HEK293 (cell line): ENCODE data around the gene PRDM7.
A peak's percentile ranks its signal among the peaks of the same experiment; 100 is the strongest.

Experiments used
- FEZF1 ChIP-seq: fragments of 450-650 bp; formaldehyde crosslinking; IDR thresholded peaks from 2 replicates; pipeline ENCODE4 v1.5.1; 2016; ENCODE audit warnings: missing biosample characterization, missing genetic modification characterization
- IKZF3 ChIP-seq: fragments of 450-650 bp; IDR thresholded peaks from 2 replicates; pipeline ENCODE4 v1.5.0; 2018; ENCODE audit warnings: missing biosample characterization, mild to moderate bottlenecking, missing genetic modification characterization, moderate library complexity
- KLF16 ChIP-seq: fragments of 450-650 bp; formaldehyde crosslinking; IDR thresholded peaks from 2 replicates; pipeline ENCODE4 v1.5.1; 2017; ENCODE audit warnings: missing biosample characterization, missing genetic modification characterization
- KLF9 ChIP-seq: fragments of 450-650 bp; formaldehyde crosslinking; IDR thresholded peaks from 2 replicates; pipeline ENCODE4 v1.5.1; 2016; ENCODE audit warnings: missing biosample characterization, missing genetic modification characterization, low read depth
- ZBTB17 ChIP-seq: fragments of 450-650 bp; formaldehyde crosslinking; IDR thresholded peaks from 2 replicates; pipeline ENCODE4 v1.5.1; 2016; ENCODE audit warnings: missing biosample characterization, missing genetic modification characterization
- ZBTB20 ChIP-seq: fragments of 450-650 bp; formaldehyde crosslinking; IDR thresholded peaks from 2 replicates; pipeline ENCODE4 v1.5.1; 2016; ENCODE audit warnings: missing biosample characterization, missing genetic modification characterization
- ZBTB8A ChIP-seq: fragments of 450-650 bp; formaldehyde crosslinking; IDR thresholded peaks from 2 replicates; pipeline ENCODE4 v1.5.1; 2016; ENCODE audit warnings: missing biosample characterization, missing genetic modification characterization
- ZNF132 ChIP-seq: fragments of 450-650 bp; formaldehyde crosslinking; IDR thresholded peaks from 2 replicates; pipeline ENCODE4 v1.5.1; 2017; ENCODE audit warnings: missing biosample characterization, missing genetic modification characterization, borderline replicate concordance
- ZNF146 ChIP-seq: fragments of 450-650 bp; formaldehyde crosslinking; IDR thresholded peaks from 2 replicates; pipeline ENCODE4 v1.5.1; 2016; ENCODE audit warnings: missing biosample characterization, missing genetic modification characterization
- ZNF354C ChIP-seq: fragments of 450-650 bp; formaldehyde crosslinking; IDR thresholded peaks from 2 replicates; pipeline ENCODE4 v1.5.1; 2016; ENCODE audit warnings: missing biosample characterization, missing genetic modification characterization, low read depth, borderline replicate concordance
- ZNF37A ChIP-seq: fragments of 450-650 bp; IDR thresholded peaks from 2 replicates; pipeline ENCODE4 v1.5.1; 2018; ENCODE audit warnings: missing biosample characterization, missing genetic modification characterization
- ZNF48 ChIP-seq: fragments of 450-650 bp; formaldehyde crosslinking; IDR thresholded peaks from 2 replicates; pipeline ENCODE4 v1.5.1; 2016; ENCODE audit warnings: missing biosample characterization, missing genetic modification characterization
- ZNF585B ChIP-seq: fragments of 450-650 bp; formaldehyde crosslinking; IDR thresholded peaks from 2 replicates; pipeline ENCODE4 v1.5.1; 2016; ENCODE audit warnings: missing biosample characterization, missing genetic modification characterization
- ZNF600 ChIP-seq: fragments of 450-650 bp; formaldehyde crosslinking; IDR thresholded peaks from 2 replicates; pipeline ENCODE4 v1.5.1; 2016; ENCODE audit warnings: missing biosample characterization, missing genetic modification characterization
- ZNF777 ChIP-seq: fragments of 450-650 bp; formaldehyde crosslinking; IDR thresholded peaks from 2 replicates; pipeline ENCODE4 v1.5.1; 2017; ENCODE audit warnings: missing biosample characterization, missing genetic modification characterization, borderline replicate concordance
- ZNF791 ChIP-seq: fragments of 450-650 bp; formaldehyde crosslinking; IDR thresholded peaks from 2 replicates; pipeline ENCODE4 v1.5.1; 2016; ENCODE audit warnings: missing biosample characterization, missing genetic modification characterization
- TF ChIP-seq, protein P1 (sequence below): fragments of 450-650 bp; formaldehyde crosslinking; IDR thresholded peaks from 2 replicates; pipeline ENCODE4 v1.5.1; 2016; ENCODE audit warnings: missing biosample characterization, missing genetic modification characterization, low read depth
- TF ChIP-seq, protein P2 (sequence below): fragments of 450-650 bp; formaldehyde crosslinking; IDR thresholded peaks from 2 replicates; pipeline ENCODE4 v1.5.1; 2016; ENCODE audit warnings: missing biosample characterization, missing genetic modification characterization
- TF ChIP-seq, protein P3 (sequence below): fragments of 450-650 bp; formaldehyde crosslinking; IDR thresholded peaks from 2 replicates; pipeline ENCODE4 v1.5.1; 2017; ENCODE audit warnings: missing biosample characterization, missing genetic modification characterization
- TF ChIP-seq, protein P4 (sequence below): fragments of 450-650 bp; formaldehyde crosslinking; IDR thresholded peaks from 2 replicates; pipeline ENCODE4 v1.5.0; 2017; ENCODE audit warnings: missing biosample characterization, missing genetic modification characterization, borderline replicate concordance
- TF ChIP-seq, protein P5 (sequence below): fragments of 450-650 bp; formaldehyde crosslinking; IDR thresholded peaks from 2 replicates; pipeline ENCODE4 v1.5.1; 2016; ENCODE audit warnings: missing biosample characterization, missing genetic modification characterization
- TF ChIP-seq, protein P6 (sequence below): fragments of 450-650 bp; formaldehyde crosslinking; IDR thresholded peaks from 2 replicates; pipeline ENCODE4 v1.5.1; 2016; ENCODE audit warnings: missing biosample characterization, missing genetic modification characterization
- TF ChIP-seq, protein P7 (sequence below): fragments of 450-650 bp; formaldehyde crosslinking; IDR thresholded peaks from 2 replicates; pipeline ENCODE4 v1.5.1; 2016; ENCODE audit warnings: missing biosample characterization, missing genetic modification characterization

The PRDM7 gene

DNA sequence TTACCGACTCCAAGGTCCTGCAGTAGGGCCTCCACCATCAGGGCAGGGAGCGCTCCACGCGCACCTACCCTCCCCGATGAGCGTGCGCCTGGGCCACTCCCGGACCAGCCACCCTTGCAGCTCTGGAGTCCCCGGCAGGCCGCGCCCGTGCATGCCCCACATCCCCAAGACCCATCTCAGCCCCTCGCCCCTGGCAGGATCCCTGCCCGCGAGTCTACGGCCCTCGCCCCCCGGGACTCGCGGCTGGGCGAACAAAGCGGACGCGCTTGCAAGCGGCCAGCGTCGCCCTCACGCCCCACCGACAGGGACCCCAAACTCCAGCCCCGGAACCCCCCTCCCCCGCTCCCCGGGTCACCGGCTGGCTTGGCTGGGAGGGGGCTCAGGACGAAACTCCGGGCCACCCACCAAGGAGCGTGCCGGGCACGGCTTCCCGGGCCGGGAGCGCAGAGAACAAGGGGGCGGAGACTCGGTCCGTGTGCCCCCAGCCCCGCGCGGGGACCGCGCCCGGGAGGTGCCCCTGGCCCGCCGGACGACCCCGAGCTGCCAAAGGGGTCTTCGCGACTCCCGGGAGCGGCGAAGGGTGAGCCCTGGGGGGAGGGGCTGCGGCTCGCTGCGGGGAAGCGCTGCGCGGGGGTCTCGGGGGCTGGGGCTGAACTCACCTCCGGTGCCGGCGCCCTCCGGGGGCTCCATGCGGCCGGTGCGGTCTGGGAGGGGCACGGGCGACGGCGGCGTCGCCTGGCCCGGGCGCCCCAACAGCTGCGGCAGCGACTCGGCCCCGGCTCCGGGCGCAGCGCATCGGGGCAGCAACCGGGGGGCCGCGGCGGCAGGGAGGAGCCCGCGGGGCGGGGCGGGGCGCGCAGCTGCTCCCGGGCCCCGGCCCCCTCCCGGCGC lies 58.2 kb downstream of the PRDM7 start, which contains the start of gene DBNDD1 (continued):
- TF ChIP-seq KLF16 (tag by site-specific recombination) (no peak; the same call in 1 of the 2 replicates), IKZF3 (tag by site-specific recombination) (0 out of 2 replicates have a peak, but pooled peaks have one; percentile 48), ZNF37A (tag by site-specific recombination) (no peak), KLF9 (tag by site-specific recombination) (peak; percentile 52), ZNF791 (tag by site-specific recombination) (no peak), ZNF777 (peak; percentile 50; the same call in 1 of the 2 replicates), ZNF48 (tag by site-specific recombination) (no peak), ZNF585B (tag by site-specific recombination) (no peak), ZNF132 (no peak), ZNF146 (tag by site-specific recombination) (no peak), ZBTB20 (tag by site-specific recombination) (peak; percentile 87), FEZF1 (tag by site-specific recombination) (no peak), ZNF354C (tag by site-specific recombination) (no peak), ZBTB8A (tag by site-specific recombination) (peak; percentile 71), ZNF600 (tag by site-specific recombination) (0 out of 2 replicates have a peak, but pooled peaks have one; percentile 1), ZBTB17 (peak; percentile 77)
- TF ChIP-seq, protein P1, sequence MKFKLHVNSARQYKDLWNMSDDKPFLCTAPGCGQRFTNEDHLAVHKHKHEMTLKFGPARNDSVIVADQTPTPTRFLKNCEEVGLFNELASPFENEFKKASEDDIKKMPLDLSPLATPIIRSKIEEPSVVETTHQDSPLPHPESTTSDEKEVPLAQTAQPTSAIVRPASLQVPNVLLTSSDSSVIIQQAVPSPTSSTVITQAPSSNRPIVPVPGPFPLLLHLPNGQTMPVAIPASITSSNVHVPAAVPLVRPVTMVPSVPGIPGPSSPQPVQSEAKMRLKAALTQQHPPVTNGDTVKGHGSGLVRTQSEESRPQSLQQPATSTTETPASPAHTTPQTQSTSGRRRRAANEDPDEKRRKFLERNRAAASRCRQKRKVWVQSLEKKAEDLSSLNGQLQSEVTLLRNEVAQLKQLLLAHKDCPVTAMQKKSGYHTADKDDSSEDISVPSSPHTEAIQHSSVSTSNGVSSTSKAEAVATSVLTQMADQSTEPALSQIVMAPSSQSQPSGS (tag by site-specific recombination): no peak
- TF ChIP-seq, protein P2, sequence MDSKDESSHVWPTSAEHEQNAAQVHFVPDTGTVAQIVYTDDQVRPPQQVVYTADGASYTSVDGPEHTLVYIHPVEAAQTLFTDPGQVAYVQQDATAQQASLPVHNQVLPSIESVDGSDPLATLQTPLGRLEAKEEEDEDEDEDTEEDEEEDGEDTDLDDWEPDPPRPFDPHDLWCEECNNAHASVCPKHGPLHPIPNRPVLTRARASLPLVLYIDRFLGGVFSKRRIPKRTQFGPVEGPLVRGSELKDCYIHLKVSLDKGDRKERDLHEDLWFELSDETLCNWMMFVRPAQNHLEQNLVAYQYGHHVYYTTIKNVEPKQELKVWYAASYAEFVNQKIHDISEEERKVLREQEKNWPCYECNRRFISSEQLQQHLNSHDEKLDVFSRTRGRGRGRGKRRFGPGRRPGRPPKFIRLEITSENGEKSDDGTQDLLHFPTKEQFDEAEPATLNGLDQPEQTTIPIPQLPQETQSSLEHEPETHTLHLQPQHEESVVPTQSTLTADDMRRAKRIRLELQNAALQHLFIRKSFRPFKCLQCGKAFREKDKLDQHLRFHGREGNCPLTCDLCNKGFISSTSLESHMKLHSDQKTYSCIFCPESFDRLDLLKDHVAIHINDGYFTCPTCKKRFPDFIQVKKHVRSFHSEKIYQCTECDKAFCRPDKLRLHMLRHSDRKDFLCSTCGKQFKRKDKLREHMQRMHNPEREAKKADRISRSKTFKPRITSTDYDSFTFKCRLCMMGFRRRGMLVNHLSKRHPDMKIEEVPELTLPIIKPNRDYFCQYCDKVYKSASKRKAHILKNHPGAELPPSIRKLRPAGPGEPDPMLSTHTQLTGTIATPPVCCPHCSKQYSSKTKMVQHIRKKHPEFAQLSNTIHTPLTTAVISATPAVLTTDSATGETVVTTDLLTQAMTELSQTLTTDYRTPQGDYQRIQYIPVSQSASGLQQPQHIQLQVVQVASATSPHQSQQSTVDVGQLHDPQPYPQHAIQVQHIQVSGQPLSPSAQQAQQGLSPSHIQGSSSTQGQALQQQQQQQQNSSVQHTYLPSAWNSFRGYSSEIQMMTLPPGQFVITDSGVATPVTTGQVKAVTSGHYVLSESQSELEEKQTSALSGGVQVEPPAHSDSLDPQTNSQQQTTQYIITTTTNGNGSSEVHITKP (tag by site-specific recombination): peak; percentile 54
- TF ChIP-seq, protein P3, sequence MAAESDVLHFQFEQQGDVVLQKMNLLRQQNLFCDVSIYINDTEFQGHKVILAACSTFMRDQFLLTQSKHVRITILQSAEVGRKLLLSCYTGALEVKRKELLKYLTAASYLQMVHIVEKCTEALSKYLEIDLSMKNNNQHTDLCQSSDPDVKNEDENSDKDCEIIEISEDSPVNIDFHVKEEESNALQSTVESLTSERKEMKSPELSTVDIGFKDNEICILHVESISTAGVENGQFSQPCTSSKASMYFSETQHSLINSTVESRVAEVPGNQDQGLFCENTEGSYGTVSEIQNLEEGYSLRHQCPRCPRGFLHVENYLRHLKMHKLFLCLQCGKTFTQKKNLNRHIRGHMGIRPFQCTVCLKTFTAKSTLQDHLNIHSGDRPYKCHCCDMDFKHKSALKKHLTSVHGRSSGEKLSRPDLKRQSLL: peak; percentile 40; the same call in 1 of the 2 replicates
- TF ChIP-seq, protein P4, sequence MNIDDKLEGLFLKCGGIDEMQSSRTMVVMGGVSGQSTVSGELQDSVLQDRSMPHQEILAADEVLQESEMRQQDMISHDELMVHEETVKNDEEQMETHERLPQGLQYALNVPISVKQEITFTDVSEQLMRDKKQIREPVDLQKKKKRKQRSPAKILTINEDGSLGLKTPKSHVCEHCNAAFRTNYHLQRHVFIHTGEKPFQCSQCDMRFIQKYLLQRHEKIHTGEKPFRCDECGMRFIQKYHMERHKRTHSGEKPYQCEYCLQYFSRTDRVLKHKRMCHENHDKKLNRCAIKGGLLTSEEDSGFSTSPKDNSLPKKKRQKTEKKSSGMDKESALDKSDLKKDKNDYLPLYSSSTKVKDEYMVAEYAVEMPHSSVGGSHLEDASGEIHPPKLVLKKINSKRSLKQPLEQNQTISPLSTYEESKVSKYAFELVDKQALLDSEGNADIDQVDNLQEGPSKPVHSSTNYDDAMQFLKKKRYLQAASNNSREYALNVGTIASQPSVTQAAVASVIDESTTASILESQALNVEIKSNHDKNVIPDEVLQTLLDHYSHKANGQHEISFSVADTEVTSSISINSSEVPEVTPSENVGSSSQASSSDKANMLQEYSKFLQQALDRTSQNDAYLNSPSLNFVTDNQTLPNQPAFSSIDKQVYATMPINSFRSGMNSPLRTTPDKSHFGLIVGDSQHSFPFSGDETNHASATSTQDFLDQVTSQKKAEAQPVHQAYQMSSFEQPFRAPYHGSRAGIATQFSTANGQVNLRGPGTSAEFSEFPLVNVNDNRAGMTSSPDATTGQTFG: no peak
- TF ChIP-seq, protein P5, sequence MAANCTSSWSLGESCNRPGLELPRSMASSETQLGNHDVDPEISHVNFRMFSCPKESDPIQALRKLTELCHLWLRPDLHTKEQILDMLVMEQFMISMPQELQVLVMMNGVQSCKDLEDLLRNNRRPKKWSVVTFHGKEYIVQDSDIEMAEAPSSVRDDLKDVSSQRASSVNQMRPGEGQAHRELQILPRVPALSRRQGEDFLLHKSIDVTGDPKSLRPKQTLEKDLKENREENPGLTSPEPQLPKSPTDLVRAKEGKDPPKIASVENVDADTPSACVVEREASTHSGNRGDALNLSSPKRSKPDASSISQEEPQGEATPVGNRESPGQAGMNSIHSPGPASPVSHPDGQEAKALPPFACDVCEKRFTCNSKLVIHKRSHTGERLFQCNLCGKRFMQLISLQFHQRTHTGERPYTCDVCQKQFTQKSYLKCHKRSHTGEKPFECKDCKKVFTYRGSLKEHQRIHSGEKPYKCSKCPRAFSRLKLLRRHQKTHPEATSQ (tag by site-specific recombination): no peak
- TF ChIP-seq, protein P6, sequence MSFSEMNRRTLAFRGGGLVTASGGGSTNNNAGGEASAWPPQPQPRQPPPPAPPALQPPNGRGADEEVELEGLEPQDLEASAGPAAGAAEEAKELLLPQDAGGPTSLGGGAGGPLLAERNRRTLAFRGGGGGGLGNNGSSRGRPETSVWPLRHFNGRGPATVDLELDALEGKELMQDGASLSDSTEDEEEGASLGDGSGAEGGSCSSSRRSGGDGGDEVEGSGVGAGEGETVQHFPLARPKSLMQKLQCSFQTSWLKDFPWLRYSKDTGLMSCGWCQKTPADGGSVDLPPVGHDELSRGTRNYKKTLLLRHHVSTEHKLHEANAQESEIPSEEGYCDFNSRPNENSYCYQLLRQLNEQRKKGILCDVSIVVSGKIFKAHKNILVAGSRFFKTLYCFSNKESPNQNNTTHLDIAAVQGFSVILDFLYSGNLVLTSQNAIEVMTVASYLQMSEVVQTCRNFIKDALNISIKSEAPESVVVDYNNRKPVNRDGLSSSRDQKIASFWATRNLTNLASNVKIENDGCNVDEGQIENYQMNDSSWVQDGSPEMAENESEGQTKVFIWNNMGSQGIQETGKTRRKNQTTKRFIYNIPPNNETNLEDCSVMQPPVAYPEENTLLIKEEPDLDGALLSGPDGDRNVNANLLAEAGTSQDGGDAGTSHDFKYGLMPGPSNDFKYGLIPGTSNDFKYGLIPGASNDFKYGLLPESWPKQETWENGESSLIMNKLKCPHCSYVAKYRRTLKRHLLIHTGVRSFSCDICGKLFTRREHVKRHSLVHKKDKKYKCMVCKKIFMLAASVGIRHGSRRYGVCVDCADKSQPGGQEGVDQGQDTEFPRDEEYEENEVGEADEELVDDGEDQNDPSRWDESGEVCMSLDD (tag by site-specific recombination): 0 out of 2 replicates have a peak, but pooled peaks have one; percentile 30
- TF ChIP-seq, protein P7, sequence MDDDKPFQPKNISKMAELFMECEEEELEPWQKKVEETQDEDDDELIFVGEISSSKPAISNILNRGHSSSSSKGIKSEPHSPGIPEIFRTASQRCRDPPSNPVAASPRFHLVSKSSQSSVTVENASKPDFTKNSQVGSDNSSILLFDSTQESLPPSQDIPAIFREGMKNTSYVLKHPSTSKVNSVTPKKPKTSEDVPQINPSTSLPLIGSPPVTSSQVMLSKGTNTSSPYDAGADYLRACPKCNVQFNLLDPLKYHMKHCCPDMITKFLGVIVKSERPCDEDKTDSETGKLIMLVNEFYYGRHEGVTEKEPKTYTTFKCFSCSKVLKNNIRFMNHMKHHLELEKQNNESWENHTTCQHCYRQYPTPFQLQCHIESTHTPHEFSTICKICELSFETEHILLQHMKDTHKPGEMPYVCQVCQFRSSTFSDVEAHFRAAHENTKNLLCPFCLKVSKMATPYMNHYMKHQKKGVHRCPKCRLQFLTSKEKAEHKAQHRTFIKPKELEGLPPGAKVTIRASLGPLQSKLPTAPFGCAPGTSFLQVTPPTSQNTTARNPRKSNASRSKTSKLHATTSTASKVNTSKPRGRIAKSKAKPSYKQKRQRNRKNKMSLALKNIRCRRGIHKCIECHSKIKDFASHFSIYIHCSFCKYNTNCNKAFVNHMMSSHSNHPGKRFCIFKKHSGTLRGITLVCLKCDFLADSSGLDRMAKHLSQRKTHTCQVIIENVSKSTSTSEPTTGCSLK: no peak
